Urothelium cell line (cell line): ENCODE data around the gene FBN2.
A peak's percentile ranks its signal among the peaks of the same experiment; 100 is the strongest.

Experiments
- DNase-seq: peaks from one replicate; pipeline ENCODE4 v3.0.0; 2011; ENCODE audit warnings: low spot score, mixed read lengths
- FAIRE-seq: peaks from 2 replicates; lab custom pipeline; 2011; peaks lifted over from hg19 to GRCh38; lab: Jason Lieb, UNC

The FBN2 gene

GRCh38 chr5:128264564-128265360 lies 273.3 kb downstream of the FBN2 start:
- DNase-seq (no peak), FAIRE-seq (no peak)

- DNase-seq (no peak), FAIRE-seq (no peak)
These were observed 274.7 kb downstream of the FBN2 start for GRCh38 chr5:128263357-128263756.

- DNase-seq (no peak), FAIRE-seq (no peak)
These were observed 275.1 kb downstream of the FBN2 start for GRCh38 chr5:128262911-128263310.

- FAIRE-seq = no peak
These were observed 278.4 kb downstream of the FBN2 start for GRCh38 chr5:128259607-128260021.

GRCh38 chr5:128258372-128258771 lies 279.7 kb downstream of the FBN2 start:
- DNase-seq (no peak), FAIRE-seq (no peak)

More at GRCh38 chr5:128259607-128260021, 278.4 kb downstream of the FBN2 start:
- no peak for DNase-seq

- no peak for FAIRE-seq
- DNase-seq = no peak
These were observed 281.0 kb downstream of the FBN2 start for GRCh38 chr5:128257076-128257475.

- no peak for FAIRE-seq
These were observed 283.3 kb downstream of the FBN2 start for GRCh38 chr5:128254789-128255188.

GRCh38 chr5:128253880-128254279 lies 284.2 kb downstream of the FBN2 start:
- DNase-seq = no peak
- no peak for FAIRE-seq

More at GRCh38 chr5:128254789-128255188, 283.3 kb downstream of the FBN2 start:
- DNase-seq = no peak

GRCh38 chr5:128253161-128253560 lies 284.9 kb downstream of the FBN2 start:
- FAIRE-seq (no peak), DNase-seq (no peak)

GRCh38 chr5:128252756-128253155 lies 285.3 kb downstream of the FBN2 start:
- FAIRE-seq (no peak), DNase-seq (no peak)

- FAIRE-seq = no peak
- DNase-seq = no peak
These were observed 285.8 kb downstream of the FBN2 start for GRCh38 chr5:128252196-128252595.

GRCh38 chr5:128245974-128246373 lies 292.1 kb downstream of the FBN2 start:
- FAIRE-seq (no peak), DNase-seq (no peak)

GRCh38 chr5:128243958-128244582 lies 294.0 kb downstream of the FBN2 start:
- FAIRE-seq = no peak
- no peak for DNase-seq

GRCh38 chr5:128241051-128241695 lies 296.9 kb downstream of the FBN2 start:
- no peak for FAIRE-seq

GRCh38 chr5:128237546-128237945 lies 300.5 kb downstream of the FBN2 start:
- FAIRE-seq = no peak
- DNase-seq = no peak

More at GRCh38 chr5:128241051-128241695, 296.9 kb downstream of the FBN2 start:
- no peak for DNase-seq

- FAIRE-seq (no peak), DNase-seq (no peak)
These were observed 301.0 kb downstream of the FBN2 start for GRCh38 chr5:128237000-128237399.

GRCh38 chr5:128236334-128236733 lies 301.7 kb downstream of the FBN2 start:
- no peak for FAIRE-seq
- DNase-seq = no peak

- no peak for DNase-seq
- FAIRE-seq = no peak
These were observed 303.0 kb downstream of the FBN2 start for GRCh38 chr5:128234928-128235641.

GRCh38 chr5:128228521-128228920 lies 309.5 kb downstream of the FBN2 start:
- DNase-seq (no peak), FAIRE-seq (no peak)

GRCh38 chr5:128228008-128228407 lies 310.0 kb downstream of the FBN2 start:
- DNase-seq (peak; percentile 59), FAIRE-seq (no peak)
